H1 (cell line): ENCODE measurements around the gene NPBWR2. TPM values are rescaled to one million over a fixed set of nuclear protein-coding genes. Genes with fewer than 3 reads are reported as not detected.

Experiments
- CTCF ChIA-PET: fragments of 300-600 bp; sonication (Branson Sonifier 250); formaldehyde crosslinking; loops from one replicate; lab custom pipeline; 2021; ENCODE audit not compliant: partially characterized antibody; lab: Charles Lee
- POLR2A ChIA-PET: fragments of 300-600 bp; sonication (Branson Sonifier 250); formaldehyde crosslinking; loops from one replicate; lab custom pipeline; 2021; ENCODE audit warnings: inconsistent platforms; ENCODE audit not compliant: partially characterized antibody; lab: Charles Lee
- DNase-seq, 2 experiments: peaks; one replicate each; pipeline versions ENCODE4 v3.0.0 to v3.0.0-alpha.2; 2010 to 2022; ENCODE audit warnings: low spot score in 2 of 2, low read depth in 1 of 2, mixed read lengths in 1 of 2
- FAIRE-seq: peaks from 2 replicates; lab custom pipeline; 2011; peaks lifted over from hg19 to GRCh38; lab: Jason Lieb, UNC
- H2AFZ ChIP-seq: 2 replicates; pipeline ENCODE4 v1.8.1; 2012; ENCODE audit warnings: low read length, inconsistent platforms
- H2AK5ac ChIP-seq: 2 replicates; pipeline ENCODE4 v1.6.1; 2013; ENCODE audit warnings: low read depth, low read length
- H2BK120ac ChIP-seq: replicated peaks from 2 replicates; pipeline ENCODE3; 2013; ENCODE audit warnings: low read depth, low read length, inconsistent platforms
- H2BK12ac ChIP-seq: 2 replicates; pipeline ENCODE4 v1.6.1; 2013; ENCODE audit warnings: low read depth, low read length
- H2BK15ac ChIP-seq: 2 replicates; pipeline ENCODE4 v1.6.1; 2013; ENCODE audit warnings: low read length
- H2BK20ac ChIP-seq: 2 replicates; pipeline ENCODE4 v1.6.1; 2013; ENCODE audit warnings: low read length
- H2BK5ac ChIP-seq: 2 replicates; pipeline ENCODE4 v1.6.1; 2013; ENCODE audit warnings: low read depth, low read length
- H3K14ac ChIP-seq: 2 replicates; pipeline ENCODE4 v1.6.1; 2013; ENCODE audit warnings: inconsistent platforms; ENCODE audit not compliant: insufficient read length
- H3K18ac ChIP-seq: 2 replicates; pipeline ENCODE4 v1.6.1; 2013; ENCODE audit warnings: low read length; ENCODE audit errors: extremely low read depth
- H3K23ac ChIP-seq: 2 replicates; pipeline ENCODE4 v1.6.1; 2013; ENCODE audit warnings: inconsistent platforms; ENCODE audit not compliant: insufficient read length
- H3K23me2 ChIP-seq: 2 replicates; pipeline ENCODE4 v1.6.1; 2013; ENCODE audit warnings: low read depth, low read length
- H3K27ac ChIP-seq: 2 replicates; pipeline ENCODE4 v1.6.1; 2011; ENCODE audit warnings: low read depth, low read length, inconsistent platforms
- H3K27me3 ChIP-seq, 4 experiments: replicated peaks in 1 of 4; 1 replicate in 1 of 4; 2 replicates in 3 of 4; pipeline versions ENCODE4 v1.6.1 to v1.8.1; 2011 to 2013; ENCODE audit warnings: low read length in 3 of 4, mild to moderate bottlenecking in 3 of 4, inconsistent platforms in 2 of 4, mixed read lengths in 2 of 4, moderate library complexity in 1 of 4; ENCODE audit not compliant: control insufficient read depth in 3 of 4, insufficient read depth in 3 of 4; ENCODE audit errors: extremely low read depth in 1 of 4
- H3K36me3 ChIP-seq, 4 experiments: 2 replicates each; pipeline versions ENCODE4 v1.6.1 to v1.8.1; 2011 to 2013; ENCODE audit warnings: mild to moderate bottlenecking in 4 of 4, low read length in 3 of 4, moderate library complexity in 2 of 4, control low read depth in 1 of 4, inconsistent platforms in 1 of 4; ENCODE audit not compliant: insufficient read depth in 4 of 4, control insufficient read depth in 2 of 4
- H3K4ac ChIP-seq: replicated peaks from 2 replicates; pipeline ENCODE3; 2013; ENCODE audit warnings: low read length, low read depth, mixed read lengths, inconsistent platforms; ENCODE audit not compliant: insufficient read length
- H3K4me1 ChIP-seq, 4 experiments: replicated peaks in 1 of 4; 1 replicate in 1 of 4; 2 replicates in 3 of 4; pipeline versions ENCODE4 v1.6.1 to v1.8.1; 2011 to 2013; ENCODE audit warnings: low read length in 3 of 4, inconsistent platforms in 2 of 4, mixed read lengths in 1 of 4; ENCODE audit not compliant: insufficient read depth in 4 of 4, control insufficient read depth in 3 of 4
- H3K4me2 ChIP-seq, 2 experiments: 2 replicates each; pipeline versions ENCODE4 v1.6.1 to v1.8.1; 2011 to 2013; ENCODE audit warnings: low read depth in 2 of 2, low read length in 2 of 2, control low read depth in 1 of 2, inconsistent platforms in 1 of 2, mild to moderate bottlenecking in 1 of 2; ENCODE audit not compliant: insufficient read depth in 1 of 2
- H3K4me3 ChIP-seq, 4 experiments: fragments of 200-600, 300-600 bp in 1 of 4; sonication (generic), shearing (Covaris generic), sonication (Bioruptor Twin) in 1 of 4; 2 replicates each; pipeline versions ENCODE4 v1.5.1 to v1.8.1; 2011 to 2016; ENCODE audit warnings: low read length in 4 of 4, low read depth in 3 of 4, control low read depth in 2 of 4, inconsistent platforms in 2 of 4, mild to moderate bottlenecking in 2 of 4, mixed read lengths in 1 of 4, moderate library complexity in 1 of 4; ENCODE audit not compliant: insufficient read depth in 2 of 4; ENCODE audit errors: extremely low read depth in 1 of 4
- H3K56ac ChIP-seq: replicated peaks from 2 replicates; pipeline ENCODE3; 2013; ENCODE audit warnings: low read depth, mild to moderate bottlenecking, mixed read lengths, low read length, inconsistent platforms; ENCODE audit not compliant: insufficient read length
- H3K79me1 ChIP-seq: 2 replicates; pipeline ENCODE4 v1.6.1; 2013; ENCODE audit warnings: low read depth, low read length, control low read depth
- H3K79me2 ChIP-seq, 2 experiments: 2 replicates each; pipeline versions ENCODE4 v1.6.1 to v1.8.1; 2012 to 2013; ENCODE audit warnings: low read length in 2 of 2, mild to moderate bottlenecking in 2 of 2, inconsistent platforms in 1 of 2; ENCODE audit not compliant: insufficient read depth in 2 of 2, control insufficient read depth in 1 of 2
- H3K9ac ChIP-seq, 4 experiments: replicated peaks in 1 of 4; 1 replicate in 1 of 4; 2 replicates in 3 of 4; pipeline versions ENCODE4 v1.6.1 to v1.8.1; 2011 to 2013; ENCODE audit warnings: low read depth in 3 of 4, low read length in 3 of 4, control low read depth in 2 of 4, mild to moderate bottlenecking in 2 of 4, moderate library complexity in 2 of 4, inconsistent platforms in 1 of 4; ENCODE audit errors: extremely low read depth in 1 of 4
- H3K9me3 ChIP-seq, 2 experiments: 2 replicates each; pipeline versions ENCODE4 v1.6.1 to v1.8.1; 2012 to 2013; ENCODE audit warnings: mild to moderate bottlenecking in 2 of 2, moderate library complexity in 2 of 2, control low read depth in 1 of 2, inconsistent platforms in 1 of 2, low read depth in 1 of 2, low read length in 1 of 2, mixed read lengths in 1 of 2; ENCODE audit not compliant: insufficient read depth in 2 of 2
- H4K20me1 ChIP-seq, 2 experiments: replicated peaks in 1 of 2; 2 replicates each; pipeline versions ENCODE3 to v1.8.1; 2011 to 2013; ENCODE audit warnings: inconsistent platforms in 2 of 2, low read length in 2 of 2, mild to moderate bottlenecking in 1 of 2; ENCODE audit not compliant: insufficient read depth in 2 of 2, control insufficient read depth in 1 of 2
- H4K5ac ChIP-seq: 2 replicates; pipeline ENCODE4 v1.6.1; 2013; ENCODE audit warnings: low read length, low read depth, mixed read lengths, inconsistent platforms; ENCODE audit not compliant: insufficient read length
- H4K8ac ChIP-seq: 2 replicates; pipeline ENCODE4 v1.8.0; 2013; ENCODE audit warnings: mild to moderate bottlenecking, moderate library complexity, low read length, inconsistent platforms; ENCODE audit not compliant: insufficient read depth; ENCODE audit errors: extremely low read depth
- H4K91ac ChIP-seq: replicated peaks from 2 replicates; pipeline ENCODE3; 2013; ENCODE audit warnings: low read length, mixed read lengths, inconsistent platforms; ENCODE audit not compliant: insufficient read length
- FOSL1 ChIP-seq: IDR thresholded peaks from 2 replicates; pipeline ENCODE4 v1.6.1; 2011; ENCODE audit warnings: mild to moderate bottlenecking, low read depth, low read length, moderate library complexity; ENCODE audit not compliant: insufficient read depth
- JUN ChIP-seq: IDR thresholded peaks from 2 replicates; pipeline ENCODE4 v1.6.1; 2011; ENCODE audit warnings: low read depth, mild to moderate bottlenecking, improper control_type of control experiment, low read length
- POLR2A ChIP-seq, 2 experiments: IDR thresholded peaks; 1 replicate in 1 of 2; 2 replicates in 1 of 2; pipeline ENCODE4 v1.6.1; 2011; ENCODE audit warnings: low read depth in 2 of 2, low read length in 2 of 2, mild to moderate bottlenecking in 2 of 2; ENCODE audit errors: control extremely low read depth in 1 of 2
- SP2 ChIP-seq: IDR thresholded peaks from 2 replicates; pipeline ENCODE4 v1.6.1; 2012; ENCODE audit warnings: mild to moderate bottlenecking, low read length, inconsistent platforms
- TAF1 ChIP-seq: IDR thresholded peaks from 2 replicates; pipeline ENCODE4 v1.6.1; 2011; ENCODE audit warnings: mild to moderate bottlenecking, low read depth, low read length
- TCF12 ChIP-seq: IDR thresholded peaks from 2 replicates; pipeline ENCODE4 v1.6.1; 2011; ENCODE audit warnings: low read depth, mild to moderate bottlenecking, low read length
- ZNF274 ChIP-seq: IDR thresholded peaks from 2 replicates; pipeline ENCODE4 v1.7.0; 2012; ENCODE audit warnings: low read length, borderline replicate concordance; ENCODE audit errors: extremely low read depth
- WGBS, 2 experiments: shearing (Covaris generic) in 1 of 2; methylation state at CpG; one replicate each; pipeline versions ENCODE4 v1.1.6 to v1.1.7; 2013 to 2015; ENCODE audit warnings: low lambda C conversion rate in 2 of 2, mixed read lengths in 2 of 2, inconsistent platforms in 1 of 2, low coverage in 1 of 2, missing lambda C conversion rate in 1 of 2; ENCODE audit not compliant: insufficient replicate concordance in 2 of 2, insufficient coverage in 1 of 2, insufficient read length in 1 of 2; ENCODE audit errors: extremely low coverage in 1 of 2, missing lambda C conversion rate in 1 of 2; 5-methylcytosine and 5-hydroxymethylcytosine counted together
- polyA plus RNA-seq, 7 experiments: library from polyadenylated mRNA; depleted of rRNA in 3 of 7; stranded (reverse) in 5 of 7; unstranded in 2 of 7; fragments of >200 nt in 5 of 7; fragments of 200-250 nt in 2 of 7; gene quantifications; 1 replicate in 5 of 7; 2 replicates in 1 of 7; 4 replicates in 1 of 7; pipeline versions ENCODE4 v1.2.1 to v1.2.3, GENCODE V29; 2011 to 2013; ENCODE audit warnings: missing spikeins in 2 of 7, mixed read lengths in 2 of 7
- total RNA-seq: library from RNA; stranded (reverse); fragmentation: NEBNext Ultra II Directional; extraction: Animal tissue kit (Norgen Biotek cat#: 25700); gene quantifications from 2 replicates; pipeline ENCODE4 v1.2.1, GENCODE V29; 2021

NPBWR2 gene
- total and polyA plus RNA-seq, 2 of the 8 experiments (the other 6 are each of a cell fraction or from before 2014, with no cell fraction given), result not detected

GRCh38 chr20:64095927-64096326 is 11.4 kb downstream of the NPBWR2 start:
- Histone ChIP-seq H2BK20ac (no peak overlapping the region), H4K5ac (no peak overlapping the region), H2BK12ac (no peak overlapping the region), H3K56ac (no peak overlapping the region), H2BK15ac (no peak overlapping the region), H3K9ac (no peak overlapping the region), H3K14ac (no peak overlapping the region), H3K4ac (no peak overlapping the region), H4K20me1 (peaks cover 0 to 2% of the 10 kb centered on the region in 2 experiments), H3K79me2 (no peaks in the 10 kb centered on the region), H3K4me3 (no peak overlapping the region), H4K91ac (no peak overlapping the region), H3K36me3 (no peaks in the 10 kb centered on the region), H3K4me1 (peaks cover 0 to 7% (median 2%) of the 10 kb centered on the region in 4 experiments; a peak in 3 of 7 replicates), H3K4me2 (no peak overlapping the region), H2BK5ac (no peak overlapping the region), H4K8ac (no peak overlapping the region), H2BK120ac (no peak overlapping the region), H3K79me1 (no peaks in the 10 kb centered on the region), H2AK5ac (no peak overlapping the region), H3K27ac (no peak overlapping the region), H3K18ac (no peak overlapping the region), H3K23ac (no peak overlapping the region), H3K9me3 (no peaks in the 10 kb centered on the region), H3K27me3 (peaks cover 0 to 6% (median 3%) of the 10 kb centered on the region in 4 experiments; a peak in 5 of 7 replicates), H2AFZ (no peak overlapping the region), H3K23me2 (peaks cover 5% of the 10 kb centered on the region; the same call in 1 of the 2 replicates)
- TF ChIP-seq TCF12, result no peak
- TF ChIP-seq JUN, result no peak
- TF ChIP-seq ZNF274, result no peak
- TF ChIP-seq SP2, result no peak
- TF ChIP-seq TAF1, result no peak
- no peak for TF ChIP-seq POLR2A (IDR thresholded peaks at IDR 0.05; ENCODE audit: control extremely low read depth in 1 of 2, low read depth in 2 of 2, low read length in 2 of 2)
- no peak for TF ChIP-seq FOSL1
- DNase-seq (no peak), FAIRE-seq (no peak)
- 90% methylated on average over 11 of the region's 11 CpGs; no CpG with 5 or more reads in 1 of the 2 experiments for WGBS, 2 experiments
- ChIA-PET CTCF (no interaction called here), POLR2A (interaction anchor here (0.6 kb wide), 1 partner anchor 816 kb away, joined by 3 read pairs; no protein-coding TSS in a partner anchor)
